GM12874 (cell line): ENCODE results near the gene EREG.

Experiments used
- CTCF ChIP-seq: IDR thresholded peaks from 2 replicates; pipeline ENCODE4 v1.5.1; 2011; ENCODE audit warnings: low read depth, mild to moderate bottlenecking, control low read depth, low read length, moderate library complexity; ENCODE audit not compliant: insufficient read depth

The EREG gene

GRCh38 chr4:74364652-74365491 lies at the start of gene EREG:
EREG (plus strand) TSS chr4:74365145; CDS start chr4:74365309, 164 bp downstream.
- TF ChIP-seq CTCF = no peak

- no peak for TF ChIP-seq CTCF
Observed at GRCh38 chr4:74315376-74315775, 49.6 kb upstream of the EREG start.

- no peak for TF ChIP-seq CTCF
Observed at GRCh38 chr4:74316397-74316796, 48.5 kb upstream of the EREG start.

- no peak for TF ChIP-seq CTCF
Observed at GRCh38 chr4:74317616-74318246, 47.2 kb upstream of the EREG start.

- TF ChIP-seq CTCF = no peak
Observed at GRCh38 chr4:74318276-74318675, 46.7 kb upstream of the EREG start.

GRCh38 chr4:74319470-74319869 lies 45.5 kb upstream of the EREG start:
- TF ChIP-seq CTCF = no peak

GRCh38 chr4:74320559-74321118 lies 44.3 kb upstream of the EREG start:
- TF ChIP-seq CTCF = peak; percentile 38; the same call in 1 of the 2 replicates
